ENCODE results near the gene BAZ1A.

DNA sequence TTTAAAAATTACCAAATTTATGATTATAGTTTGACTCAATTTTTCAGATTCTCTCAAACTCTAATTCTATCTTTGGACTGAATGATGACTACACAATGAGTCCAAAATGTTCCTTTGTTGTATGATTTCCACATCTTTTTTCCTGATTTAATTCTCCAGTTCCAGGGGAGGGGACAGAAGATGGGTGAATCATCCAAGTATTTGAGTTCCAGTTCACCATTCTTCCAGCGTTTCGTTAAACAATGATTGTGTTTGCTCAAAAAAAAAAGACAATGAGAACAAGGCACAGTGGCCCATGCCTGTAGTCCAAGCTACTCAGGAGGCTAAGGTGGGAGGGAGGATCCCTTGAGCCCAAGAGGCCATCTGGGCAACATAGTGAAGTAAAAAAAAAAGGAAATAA, 23.8 kb downstream of the BAZ1A start:
- TF ChIP-seq, protein P1, sequence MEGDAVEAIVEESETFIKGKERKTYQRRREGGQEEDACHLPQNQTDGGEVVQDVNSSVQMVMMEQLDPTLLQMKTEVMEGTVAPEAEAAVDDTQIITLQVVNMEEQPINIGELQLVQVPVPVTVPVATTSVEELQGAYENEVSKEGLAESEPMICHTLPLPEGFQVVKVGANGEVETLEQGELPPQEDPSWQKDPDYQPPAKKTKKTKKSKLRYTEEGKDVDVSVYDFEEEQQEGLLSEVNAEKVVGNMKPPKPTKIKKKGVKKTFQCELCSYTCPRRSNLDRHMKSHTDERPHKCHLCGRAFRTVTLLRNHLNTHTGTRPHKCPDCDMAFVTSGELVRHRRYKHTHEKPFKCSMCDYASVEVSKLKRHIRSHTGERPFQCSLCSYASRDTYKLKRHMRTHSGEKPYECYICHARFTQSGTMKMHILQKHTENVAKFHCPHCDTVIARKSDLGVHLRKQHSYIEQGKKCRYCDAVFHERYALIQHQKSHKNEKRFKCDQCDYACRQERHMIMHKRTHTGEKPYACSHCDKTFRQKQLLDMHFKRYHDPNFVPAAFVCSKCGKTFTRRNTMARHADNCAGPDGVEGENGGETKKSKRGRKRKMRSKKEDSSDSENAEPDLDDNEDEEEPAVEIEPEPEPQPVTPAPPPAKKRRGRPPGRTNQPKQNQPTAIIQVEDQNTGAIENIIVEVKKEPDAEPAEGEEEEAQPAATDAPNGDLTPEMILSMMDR (IDR thresholded peaks at IDR 0.05; ENCODE audit: poor library complexity, severe bottlenecking): no peak
- TF ChIP-seq POLR2AphosphoS5 (IDR thresholded peaks at IDR 0.05): no peak
- no peak for TF ChIP-seq EP300 (conservative IDR thresholded peaks at IDR 0.05; ENCODE audit: poor library complexity, severe bottlenecking)
